Hepatocyte (in vitro differentiated cells): ENCODE data around the gene GINS2. TPM values are rescaled to one million over a fixed set of nuclear protein-coding genes. Genes with fewer than 3 reads are reported as not detected.

Source experiments
- DNase-seq: peaks from one replicate; pipeline ENCODE4 v3.0.0-alpha.2; 2016; ENCODE audit warnings: low spot score
- H2AFZ ChIP-seq: fragments of 200-600 bp; sonication (generic); 2 replicates; pipeline ENCODE4 v1.6.0; 2016; ENCODE audit warnings: antibody characterized with exemption, mild to moderate bottlenecking
- H3K27ac ChIP-seq: fragments of 200-600 bp; sonication (generic); 2 replicates; pipeline ENCODE4 v1.5.1; 2016; ENCODE audit warnings: mild to moderate bottlenecking
- H3K27me3 ChIP-seq: fragments of 200-600 bp; sonication (generic); 2 replicates; pipeline ENCODE4 v1.6.1; 2016
- H3K36me3 ChIP-seq: fragments of 200-600 bp; sonication (generic); replicated peaks from 2 replicates; pipeline ENCODE4 v1.5.1; 2016; ENCODE audit warnings: low read depth; ENCODE audit not compliant: insufficient read depth
- H3K4me1 ChIP-seq: fragments of 200-600 bp; sonication (generic); 2 replicates; pipeline ENCODE4 v1.5.1; 2016; ENCODE audit warnings: mild to moderate bottlenecking, moderate library complexity; ENCODE audit not compliant: insufficient read depth
- H3K4me2 ChIP-seq: fragments of 200-600 bp; sonication (generic); 2 replicates; pipeline ENCODE4 v1.6.0; 2016
- H3K4me3 ChIP-seq: fragments of 200-600 bp; sonication (generic); 2 replicates; pipeline ENCODE4 v1.5.1; 2016; ENCODE audit warnings: mild to moderate bottlenecking
- H3K79me2 ChIP-seq: fragments of 200-600 bp; sonication (generic); 2 replicates; pipeline ENCODE4 v1.6.0; 2017; ENCODE audit warnings: mild to moderate bottlenecking
- H3K9me2 ChIP-seq: fragments of 200-600 bp; sonication (generic); replicated peaks from 2 replicates; pipeline ENCODE4 v1.6.0; 2017; ENCODE audit warnings: mild to moderate bottlenecking; ENCODE audit not compliant: insufficient read depth
- H3K9me3 ChIP-seq: fragments of 200-600 bp; sonication (generic); 2 replicates; pipeline ENCODE4 v1.5.1; 2016; ENCODE audit warnings: low read depth, mild to moderate bottlenecking
- H4K20me1 ChIP-seq: fragments of 200-600 bp; sonication (generic); 2 replicates; pipeline ENCODE4 v1.6.0; 2016; ENCODE audit warnings: mild to moderate bottlenecking; ENCODE audit not compliant: insufficient read depth, poor library complexity, severe bottlenecking
- CTCF ChIP-seq: fragments of 200-600 bp; sonication (generic); IDR thresholded peaks from 2 replicates; pipeline ENCODE4 v1.5.1; 2016; ENCODE audit warnings: antibody characterized with exemption, mild to moderate bottlenecking; ENCODE audit not compliant: poor library complexity
- EZH2 ChIP-seq: fragments of 200-600 bp; sonication (generic); IDR thresholded peaks from 2 replicates; pipeline ENCODE4 v1.6.1; 2016; ENCODE audit warnings: antibody characterized with exemption, mild to moderate bottlenecking, borderline replicate concordance
- EZH2phosphoT487 ChIP-seq: fragments of 200-600 bp; sonication (generic); IDR thresholded peaks from one replicate; pipeline ENCODE4 v1.6.1; 2018; ENCODE audit warnings: antibody characterized with exemption, mild to moderate bottlenecking, low read depth, moderate library complexity; ENCODE audit not compliant: unreplicated experiment, severe bottlenecking
- WGBS: methylation state at CpG from one replicate; pipeline ENCODE4 v1.1.6; 2016; ENCODE audit warnings: low lambda C conversion rate; ENCODE audit errors: missing lambda C conversion rate; 5-methylcytosine and 5-hydroxymethylcytosine counted together
- polyA plus RNA-seq: library from polyadenylated mRNA; unstranded; fragments of >200 nt; fragmentation: Nextera tagmentation; extraction: Ambion mirVana; gene quantifications from 2 replicates; pipeline ENCODE4 v1.2.1, GENCODE V29; 2016
- total RNA-seq: library from RNA; depleted of rRNA; stranded (reverse); fragments of >200 nt; gene quantifications from 2 replicates; pipeline ENCODE4 v1.2.3, GENCODE V29; 2014

Gene GINS2
- total and polyA plus RNA-seq, 2 experiments from 2014 or later, result 6.3 to 7.5 TPM

GRCh38 chr16:85668676-85669424, 19.9 kb downstream of the GINS2 start:
- TF ChIP-seq EZH2phosphoT487 (no peak), CTCF (no peak), EZH2 (no peak)
- Histone ChIP-seq H3K79me2 (no peaks in the 10 kb centered on the region), H3K27me3 (no peaks in the 10 kb centered on the region), H3K27ac (no peak overlapping the region), H3K4me1 (no peaks in the 10 kb centered on the region), H2AFZ (no peak overlapping the region), H3K4me2 (no peak overlapping the region), H4K20me1 (peaks cover 1% of the 10 kb centered on the region), H3K4me3 (no peak overlapping the region), H3K36me3 (no peaks in the 10 kb centered on the region), H3K9me2 (no peaks in the 10 kb centered on the region), H3K9me3 (no peaks in the 10 kb centered on the region)
- WGBS, result 96% methylated on average over 10 of the region's 10 CpGs
- no peak for DNase-seq

GRCh38 chr16:85667841-85668413, 20.8 kb downstream of the GINS2 start:
- no peak overlapping the region for H3K4me2 ChIP-seq
- H3K36me3 ChIP-seq, result no peaks in the 10 kb centered on the region
- no peaks in the 10 kb centered on the region for H3K79me2 ChIP-seq
- DNase-seq, result no peak
- no peaks in the 10 kb centered on the region for H3K9me2 ChIP-seq
- H4K20me1 ChIP-seq, result no peaks in the 10 kb centered on the region
- no peak overlapping the region for H2AFZ ChIP-seq
- no peak overlapping the region for H3K4me3 ChIP-seq
- WGBS, result 94% methylated on average over 16 of the region's 16 CpGs
- no peak overlapping the region for H3K27ac ChIP-seq
- no peak for TF ChIP-seq EZH2phosphoT487
- TF ChIP-seq EZH2, result no peak
- H3K9me3 ChIP-seq, result no peaks in the 10 kb centered on the region
- no peaks in the 10 kb centered on the region for H3K4me1 ChIP-seq
- H3K27me3 ChIP-seq, result no peaks in the 10 kb centered on the region

DNA sequence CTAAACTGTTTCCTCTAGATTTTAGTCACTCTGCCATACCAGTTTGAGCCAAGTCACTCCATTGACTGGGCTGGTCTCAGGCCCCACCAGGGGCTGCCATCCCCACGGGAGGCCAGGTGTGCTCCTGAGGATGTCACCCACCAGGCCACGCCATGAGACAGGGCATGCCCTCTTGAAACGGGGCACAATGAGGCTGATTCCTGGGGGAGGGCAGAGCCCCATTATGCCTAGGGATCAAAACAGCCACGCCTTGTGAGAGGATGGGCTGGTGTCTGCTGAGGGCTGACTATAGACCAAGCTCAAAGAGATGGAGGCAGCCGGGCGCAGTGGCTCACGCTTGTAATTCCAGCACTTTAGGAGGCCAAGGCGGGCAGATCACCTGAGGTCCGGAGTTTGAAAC, 21.5 kb downstream of the GINS2 start:
- no peaks in the 10 kb centered on the region for H3K9me3 ChIP-seq
- no peak overlapping the region for H3K4me2 ChIP-seq
- DNase-seq, result no peak
- H3K27ac ChIP-seq, result no peak overlapping the region
- no peak overlapping the region for H2AFZ ChIP-seq
- H3K4me3 ChIP-seq, result no peak overlapping the region
- H3K9me2 ChIP-seq, result no peaks in the 10 kb centered on the region
- no peaks in the 10 kb centered on the region for H4K20me1 ChIP-seq
- no peaks in the 10 kb centered on the region for H3K27me3 ChIP-seq
- no peaks in the 10 kb centered on the region for H3K36me3 ChIP-seq
- no peaks in the 10 kb centered on the region for H3K4me1 ChIP-seq
- WGBS, result 96% methylated on average over 9 of the region's 9 CpGs
- no peaks in the 10 kb centered on the region for H3K79me2 ChIP-seq
- TF ChIP-seq EZH2 (no peak), EZH2phosphoT487 (no peak), CTCF (no peak)

GRCh38 chr16:85665929-85666328, 22.8 kb downstream of the GINS2 start:
- H3K27ac ChIP-seq, result no peak overlapping the region
- H3K4me3 ChIP-seq, result no peak overlapping the region
- no peak overlapping the region for H2AFZ ChIP-seq

More at GRCh38 chr16:85665929-85666328, 22.8 kb downstream of the GINS2 start:
- DNase-seq, result no peak
- no peaks in the 10 kb centered on the region for H3K27me3 ChIP-seq
- no peaks in the 10 kb centered on the region for H3K36me3 ChIP-seq
- no peaks in the 10 kb centered on the region for H3K79me2 ChIP-seq
- no peak overlapping the region for H3K4me2 ChIP-seq
- TF ChIP-seq EZH2 (no peak), CTCF (no peak), EZH2phosphoT487 (no peak)
- H4K20me1 ChIP-seq, result peaks cover 6% of the 10 kb centered on the region
- no peaks in the 10 kb centered on the region for H3K9me2 ChIP-seq
- 97% methylated on average over 13 of the region's 13 CpGs for WGBS
- no peaks in the 10 kb centered on the region for H3K9me3 ChIP-seq
- no peaks in the 10 kb centered on the region for H3K4me1 ChIP-seq
